HCT116 (cell line): Measurements from ENCODE around the gene GRAMD4. TPM values are rescaled to one million over a fixed set of nuclear protein-coding genes. Genes with fewer than 3 reads are reported as not detected.

ENCODE experiments used
- ATAC-seq: fragments of 200-7000 bp; cut with Tn5 transposase; 2 replicates; pipeline ENCODE4 v1.9.1; 2020; ENCODE audit warnings: mild to moderate bottlenecking, moderate library complexity
- BruUV-seq: library from RNA; stranded (reverse); fragments of 400-500 nt; replicated peaks from 2 replicates; lab custom pipeline; 2021; lab: Mats Ljungman, UMichigan
- CTCF ChIA-PET: fragments of 300-600 bp; sonication (Branson Sonifier 250); formaldehyde crosslinking; loops from one replicate; lab custom pipeline; 2021; ENCODE audit warnings: antibody characterized with exemption; lab: Charles Lee
- POLR2A ChIA-PET: fragments of 300-600, 350-600 bp; sonication (Branson Sonifier 250); formaldehyde crosslinking; loops from one replicate; lab custom pipeline; 2021; ENCODE audit warnings: antibody characterized with exemption; lab: Charles Lee
- RAD21 ChIA-PET, 2 experiments: fragments of 300-600 bp; sonication (Branson Sonifier 250); formaldehyde crosslinking; loops; one replicate each; lab custom pipeline; 2023; ENCODE audit warnings: low total read pairs in 2 of 2; ENCODE audit not compliant: uncharacterized antibody in 2 of 2, unreplicated experiment in 2 of 2, low non-redundant PET in 1 of 2; lab: Charles Lee
- DNase-seq: peaks from one replicate; pipeline ENCODE4 v3.0.0-alpha.2; 2010; ENCODE audit warnings: low read depth, low spot score
- H2AFZ ChIP-seq: fragments of 200-600 bp; shearing (Covaris generic), sonication (generic); 2 replicates; pipeline ENCODE4 v1.6.1; 2017; ENCODE audit warnings: low read depth, mixed run types, mixed read lengths, antibody characterized with exemption, low read length; ENCODE audit not compliant: poor library complexity, severe bottlenecking
- H3K27ac ChIP-seq: 2 replicates; pipeline ENCODE4 v1.5.1; 2012; ENCODE audit warnings: low read depth, low read length
- H3K27me3 ChIP-seq: fragments of 200-600 bp; sonication (generic); 2 replicates; pipeline ENCODE4 v1.6.1; 2016; ENCODE audit warnings: mixed run types, low read length, mixed read lengths; ENCODE audit not compliant: insufficient read depth
- H3K36me3 ChIP-seq, 2 experiments: fragments of 200-500 bp in 1 of 2; fragments of 200-600 bp in 1 of 2; sonication (Bioruptor generic) in 1 of 2; sonication (generic) in 1 of 2; 2 replicates each; pipeline versions ENCODE4 v1.5.1 to v1.6.1; 2014 to 2016; ENCODE audit warnings: low read length in 2 of 2, inconsistent platforms in 1 of 2, mixed read lengths in 1 of 2, mixed run types in 1 of 2; ENCODE audit not compliant: insufficient read depth in 2 of 2, control insufficient read depth in 1 of 2
- H3K4me1 ChIP-seq, 2 experiments: fragments of 200-600 bp in 1 of 2; sonication (generic) in 1 of 2; 2 replicates each; pipeline versions ENCODE4 v1.5.1 to v1.6.1; 2012 to 2017; ENCODE audit warnings: low read length in 2 of 2, inconsistent platforms in 1 of 2, mild to moderate bottlenecking in 1 of 2, mixed read lengths in 1 of 2, mixed run types in 1 of 2, moderate library complexity in 1 of 2; ENCODE audit not compliant: insufficient read depth in 2 of 2, control insufficient read depth in 1 of 2
- H3K4me2 ChIP-seq: fragments of 200-600 bp; sonication (generic); 2 replicates; pipeline ENCODE4 v1.6.1; 2017; ENCODE audit warnings: mixed run types, low read length, mixed read lengths
- H3K4me3 ChIP-seq, 2 experiments: fragments of 200-600 bp in 1 of 2; sonication (generic) in 1 of 2; replicated peaks in 1 of 2; 2 replicates each; pipeline ENCODE4 v1.5.1; 2011 to 2016; ENCODE audit warnings: low read length in 2 of 2, control low read depth in 1 of 2, low read depth in 1 of 2, mild to moderate bottlenecking in 1 of 2, mixed read lengths in 1 of 2, mixed run types in 1 of 2
- H3K79me2 ChIP-seq: fragments of 200-600 bp; sonication (generic); 2 replicates; pipeline ENCODE4 v1.6.1; 2017; ENCODE audit warnings: mild to moderate bottlenecking, mixed run types, low read length, moderate library complexity, mixed read lengths; ENCODE audit not compliant: insufficient read depth
- H3K9ac ChIP-seq: fragments of 200-600 bp; sonication (generic); 2 replicates; pipeline ENCODE4 v1.6.1; 2016; ENCODE audit warnings: low read length, mixed read lengths
- H3K9me2 ChIP-seq: fragments of 200-600 bp; sonication (generic), shearing (Covaris generic); 2 replicates; pipeline ENCODE4 v1.6.1; 2017; ENCODE audit warnings: mixed run types, mild to moderate bottlenecking, moderate library complexity; ENCODE audit not compliant: insufficient read depth
- H3K9me3 ChIP-seq, 2 experiments: fragments of 200-500 bp in 1 of 2; fragments of 200-600 bp in 1 of 2; sonication (Bioruptor generic) in 1 of 2; sonication (generic) in 1 of 2; 2 replicates each; pipeline ENCODE4 v1.6.1; 2014 to 2017; ENCODE audit warnings: low read length in 2 of 2, mixed read lengths in 2 of 2, inconsistent platforms in 1 of 2, low read depth in 1 of 2, mild to moderate bottlenecking in 1 of 2, mixed run types in 1 of 2, moderate library complexity in 1 of 2; ENCODE audit not compliant: control insufficient read depth in 1 of 2, insufficient read depth in 1 of 2
- H4K20me1 ChIP-seq: fragments of 200-600 bp; sonication (generic), shearing (Covaris generic); 2 replicates; pipeline ENCODE4 v1.6.1; 2017; ENCODE audit warnings: mixed run types, mild to moderate bottlenecking, moderate library complexity; ENCODE audit not compliant: insufficient read depth
- CEBPB ChIP-seq: IDR thresholded peaks from 2 replicates; pipeline ENCODE4 v1.6.1; 2012; ENCODE audit warnings: low read depth
- POLR2A ChIP-seq: IDR thresholded peaks from 2 replicates; pipeline ENCODE4 v1.7.0; 2011; ENCODE audit warnings: borderline replicate concordance; ENCODE audit not compliant: insufficient read depth, insufficient read length; ENCODE audit errors: extremely low read depth
- RAD21 ChIP-seq: IDR thresholded peaks from 2 replicates; pipeline ENCODE4 v1.6.1; 2012; ENCODE audit warnings: low read depth, mild to moderate bottlenecking
- TCF7L2 ChIP-seq: IDR thresholded peaks from 2 replicates; pipeline ENCODE4 v1.7.0; 2011; ENCODE audit warnings: borderline replicate concordance, inconsistent platforms; ENCODE audit not compliant: insufficient read depth, insufficient read length; ENCODE audit errors: extremely low read depth
- ZFX ChIP-seq: fragments of 450-650 bp; IDR thresholded peaks from 2 replicates; pipeline ENCODE4 v1.6.1; 2017
- intact Hi-C: fragments of 100-400 bp; cut with micrococcal nuclease; formaldehyde crosslinking; loops from 2 replicates; pipeline ENCODE4 v1.10.0; 2022
- total RNA-seq: library from RNA; stranded (reverse); gene quantifications from one replicate; pipeline ENCODE4 v1.2.1, GENCODE V29; 2021; ENCODE audit not compliant: unreplicated experiment
- TF ChIP-seq, protein P1 (sequence below): IDR thresholded peaks from 2 replicates; pipeline ENCODE4 v1.6.1; 2011; ENCODE audit warnings: mild to moderate bottlenecking, low read length, moderate library complexity; ENCODE audit not compliant: insufficient replicate concordance; ENCODE audit errors: extremely low read depth
- TF ChIP-seq, protein P2 (sequence below), 3 experiments: fragments of 200-600 bp in 1 of 3; sonication (generic) in 1 of 3; IDR thresholded peaks in 2 of 3; conservative IDR thresholded peaks in 1 of 3; 2 replicates each; pipeline ENCODE4 v1.5.1; 2012 to 2017; ENCODE audit warnings: low read depth in 2 of 3, low read length in 2 of 3, antibody characterized with exemption in 1 of 3, borderline replicate concordance in 1 of 3, control low read depth in 1 of 3, mild to moderate bottlenecking in 1 of 3, mixed read lengths in 1 of 3, mixed run types in 1 of 3, moderate library complexity in 1 of 3; ENCODE audit not compliant: insufficient read depth in 1 of 3
- TF ChIP-seq, protein P3 (sequence below): IDR thresholded peaks from 2 replicates; pipeline ENCODE4 v1.6.1; 2012

The GRAMD4 gene
- total RNA-seq, 1 experiment from 2014 or later, result 25.8 TPM

DNA sequence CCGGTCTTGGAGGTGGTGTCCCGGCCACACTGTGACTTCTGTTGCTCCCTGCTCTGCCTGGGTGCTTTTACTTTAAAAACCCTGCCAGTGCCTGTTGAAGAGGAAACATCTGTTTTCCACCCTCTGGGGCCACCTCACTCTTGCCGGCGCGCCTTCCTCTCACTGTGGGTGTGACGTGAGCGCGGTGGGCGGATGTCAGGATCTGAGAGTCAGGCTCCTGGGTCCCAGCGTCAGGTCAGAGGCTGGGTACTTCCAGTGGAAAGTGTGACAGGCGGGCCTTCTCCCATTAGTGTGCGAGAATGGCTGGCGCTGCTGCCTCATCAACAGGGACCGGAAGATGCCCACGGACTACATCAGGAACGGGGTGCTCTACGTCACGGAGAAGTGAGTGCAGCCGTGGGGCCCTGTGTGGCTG is 54.2 kb downstream of the GRAMD4 start:
- H3K27ac ChIP-seq, result no peak overlapping the region
- no peaks in the 10 kb centered on the region for H3K4me1 ChIP-seq
- ChIA-PET RAD21 (no interaction called here), POLR2A (no interaction called here), CTCF (no interaction called here)
- H2AFZ ChIP-seq, result no peak overlapping the region
- H3K4me2 ChIP-seq, result no peak overlapping the region
- H3K4me3 ChIP-seq, result no peak overlapping the region
- H3K9me3 ChIP-seq, result no peaks in the 10 kb centered on the region
- DNase-seq (no peak), ATAC-seq (no peak)
- TF ChIP-seq CEBPB, result no peak
- H4K20me1 ChIP-seq, result no peaks in the 10 kb centered on the region
- H3K36me3 ChIP-seq, result no peaks in the 10 kb centered on the region
- BruUV-seq, result no TSS peak
- H3K27me3 ChIP-seq, result no peaks in the 10 kb centered on the region
- H3K9ac ChIP-seq, result no peak overlapping the region
- no peaks in the 10 kb centered on the region for H3K79me2 ChIP-seq
- H3K9me2 ChIP-seq, result no peaks in the 10 kb centered on the region
- intact Hi-C loops, result no loop called here

DNA sequence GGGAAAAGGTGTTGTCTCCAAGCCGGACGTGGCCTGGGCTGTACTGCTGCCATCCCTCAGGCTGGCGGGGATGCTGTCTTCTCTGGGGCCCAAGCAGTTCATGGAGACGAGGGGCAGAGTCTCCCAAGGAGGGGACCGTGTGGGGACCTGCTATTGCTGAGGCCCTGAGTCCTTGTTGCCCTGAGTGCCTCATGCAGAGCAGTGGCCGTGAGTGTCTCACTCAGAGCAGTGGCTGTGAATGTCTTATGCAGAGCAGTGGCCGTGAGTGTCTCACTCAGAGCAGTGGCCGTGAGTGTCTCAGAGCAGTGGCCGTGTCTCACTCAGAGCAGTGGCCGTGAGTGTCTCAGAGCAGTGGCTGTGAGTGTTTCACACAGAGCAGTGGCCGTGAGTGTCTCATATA is 54.7 kb downstream of the GRAMD4 start:
- ChIA-PET POLR2A (no interaction called here), RAD21 (no interaction called here), CTCF (no interaction called here)
- Histone ChIP-seq H3K9me2 (no peaks in the 10 kb centered on the region), H3K4me1 (no peaks in the 10 kb centered on the region), H3K36me3 (no peaks in the 10 kb centered on the region), H3K27me3 (no peaks in the 10 kb centered on the region), H3K27ac (no peak overlapping the region), H3K4me3 (no peak overlapping the region), H3K9ac (no peak overlapping the region), H3K9me3 (no peaks in the 10 kb centered on the region), H2AFZ (no peak overlapping the region), H4K20me1 (no peaks in the 10 kb centered on the region), H3K79me2 (no peaks in the 10 kb centered on the region), H3K4me2 (no peak overlapping the region)
- no TSS peak for BruUV-seq
- DNase-seq (no peak), ATAC-seq (no peak)
- intact Hi-C loops, result no loop called here
- TF ChIP-seq RAD21, result no peak

DNA sequence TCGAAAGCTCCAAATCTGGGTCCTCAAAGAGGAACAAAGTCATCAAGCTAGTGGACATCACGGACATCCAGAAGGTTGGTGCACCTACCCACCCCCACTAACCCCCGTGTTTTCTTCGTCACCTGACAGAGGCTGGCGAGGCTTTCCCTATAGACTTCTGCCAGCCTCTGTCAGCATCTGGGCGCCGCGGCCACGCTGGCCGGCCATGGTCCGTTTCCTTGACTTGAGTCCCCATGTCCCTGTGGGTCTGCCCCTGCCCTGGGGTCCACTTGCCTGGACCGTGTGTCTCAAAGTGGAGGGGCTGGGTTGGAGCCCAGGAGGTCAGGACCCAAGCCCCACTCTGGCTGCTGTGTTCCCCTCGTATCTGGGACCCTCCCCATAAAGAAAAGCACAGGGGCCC is 55.3 kb downstream of the GRAMD4 start:
- no TSS peak for BruUV-seq

More for the DNA sequence above, 55.3 kb downstream of the GRAMD4 start:
- Histone ChIP-seq H3K27ac (no peak overlapping the region), H3K9ac (no peak overlapping the region), H3K79me2 (no peaks in the 10 kb centered on the region), H3K4me3 (no peak overlapping the region), H3K4me2 (no peak overlapping the region), H3K9me2 (no peaks in the 10 kb centered on the region), H2AFZ (no peak overlapping the region), H3K27me3 (no peaks in the 10 kb centered on the region), H3K4me1 (no peaks in the 10 kb centered on the region), H3K36me3 (no peaks in the 10 kb centered on the region), H3K9me3 (no peaks in the 10 kb centered on the region), H4K20me1 (no peaks in the 10 kb centered on the region)
- ATAC-seq, result no peak
- TF ChIP-seq POLR2A (no peak), RAD21 (no peak), TCF7L2 (no peak), ZFX (no peak)
- TF ChIP-seq, protein P1, sequence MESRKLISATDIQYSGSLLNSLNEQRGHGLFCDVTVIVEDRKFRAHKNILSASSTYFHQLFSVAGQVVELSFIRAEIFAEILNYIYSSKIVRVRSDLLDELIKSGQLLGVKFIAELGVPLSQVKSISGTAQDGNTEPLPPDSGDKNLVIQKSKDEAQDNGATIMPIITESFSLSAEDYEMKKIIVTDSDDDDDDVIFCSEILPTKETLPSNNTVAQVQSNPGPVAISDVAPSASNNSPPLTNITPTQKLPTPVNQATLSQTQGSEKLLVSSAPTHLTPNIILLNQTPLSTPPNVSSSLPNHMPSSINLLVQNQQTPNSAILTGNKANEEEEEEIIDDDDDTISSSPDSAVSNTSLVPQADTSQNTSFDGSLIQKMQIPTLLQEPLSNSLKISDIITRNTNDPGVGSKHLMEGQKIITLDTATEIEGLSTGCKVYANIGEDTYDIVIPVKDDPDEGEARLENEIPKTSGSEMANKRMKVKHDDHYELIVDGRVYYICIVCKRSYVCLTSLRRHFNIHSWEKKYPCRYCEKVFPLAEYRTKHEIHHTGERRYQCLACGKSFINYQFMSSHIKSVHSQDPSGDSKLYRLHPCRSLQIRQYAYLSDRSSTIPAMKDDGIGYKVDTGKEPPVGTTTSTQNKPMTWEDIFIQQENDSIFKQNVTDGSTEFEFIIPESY, result no peak
- TF ChIP-seq, protein P2, sequence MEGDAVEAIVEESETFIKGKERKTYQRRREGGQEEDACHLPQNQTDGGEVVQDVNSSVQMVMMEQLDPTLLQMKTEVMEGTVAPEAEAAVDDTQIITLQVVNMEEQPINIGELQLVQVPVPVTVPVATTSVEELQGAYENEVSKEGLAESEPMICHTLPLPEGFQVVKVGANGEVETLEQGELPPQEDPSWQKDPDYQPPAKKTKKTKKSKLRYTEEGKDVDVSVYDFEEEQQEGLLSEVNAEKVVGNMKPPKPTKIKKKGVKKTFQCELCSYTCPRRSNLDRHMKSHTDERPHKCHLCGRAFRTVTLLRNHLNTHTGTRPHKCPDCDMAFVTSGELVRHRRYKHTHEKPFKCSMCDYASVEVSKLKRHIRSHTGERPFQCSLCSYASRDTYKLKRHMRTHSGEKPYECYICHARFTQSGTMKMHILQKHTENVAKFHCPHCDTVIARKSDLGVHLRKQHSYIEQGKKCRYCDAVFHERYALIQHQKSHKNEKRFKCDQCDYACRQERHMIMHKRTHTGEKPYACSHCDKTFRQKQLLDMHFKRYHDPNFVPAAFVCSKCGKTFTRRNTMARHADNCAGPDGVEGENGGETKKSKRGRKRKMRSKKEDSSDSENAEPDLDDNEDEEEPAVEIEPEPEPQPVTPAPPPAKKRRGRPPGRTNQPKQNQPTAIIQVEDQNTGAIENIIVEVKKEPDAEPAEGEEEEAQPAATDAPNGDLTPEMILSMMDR (IDR thresholded peaks at IDR 0.05 in 2 of 3, conservative IDR thresholded peaks at IDR 0.05 in 1 of 3; ENCODE audit: borderline replicate concordance in 1 of 3, insufficient read depth in 1 of 3, low read depth in 2 of 3, low read length in 2 of 3), result no peak
- TF ChIP-seq, protein P3, sequence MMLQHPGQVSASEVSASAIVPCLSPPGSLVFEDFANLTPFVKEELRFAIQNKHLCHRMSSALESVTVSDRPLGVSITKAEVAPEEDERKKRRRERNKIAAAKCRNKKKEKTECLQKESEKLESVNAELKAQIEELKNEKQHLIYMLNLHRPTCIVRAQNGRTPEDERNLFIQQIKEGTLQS, result no peak
- intact Hi-C loops, result no loop called here
- DNase-seq, result no peak
- POLR2A ChIA-PET, result no interaction called here
- CTCF ChIA-PET, result no interaction called here
- RAD21 ChIA-PET, result no interaction called here
